Measurements from ENCODE around the gene SESTD1. TPM values are rescaled to one million over a fixed set of nuclear protein-coding genes. Genes with fewer than 3 reads are reported as not detected.
A peak's percentile ranks its signal among the peaks of the same experiment; 100 is the strongest.

SESTD1 gene
- total RNA-seq, 2 donors from 2014 or later, result 51.3 to 75.4 TPM

GRCh38 chr2:179129574-179130238, 134.9 kb downstream of the SESTD1 start:
- TF ChIP-seq, protein P1, sequence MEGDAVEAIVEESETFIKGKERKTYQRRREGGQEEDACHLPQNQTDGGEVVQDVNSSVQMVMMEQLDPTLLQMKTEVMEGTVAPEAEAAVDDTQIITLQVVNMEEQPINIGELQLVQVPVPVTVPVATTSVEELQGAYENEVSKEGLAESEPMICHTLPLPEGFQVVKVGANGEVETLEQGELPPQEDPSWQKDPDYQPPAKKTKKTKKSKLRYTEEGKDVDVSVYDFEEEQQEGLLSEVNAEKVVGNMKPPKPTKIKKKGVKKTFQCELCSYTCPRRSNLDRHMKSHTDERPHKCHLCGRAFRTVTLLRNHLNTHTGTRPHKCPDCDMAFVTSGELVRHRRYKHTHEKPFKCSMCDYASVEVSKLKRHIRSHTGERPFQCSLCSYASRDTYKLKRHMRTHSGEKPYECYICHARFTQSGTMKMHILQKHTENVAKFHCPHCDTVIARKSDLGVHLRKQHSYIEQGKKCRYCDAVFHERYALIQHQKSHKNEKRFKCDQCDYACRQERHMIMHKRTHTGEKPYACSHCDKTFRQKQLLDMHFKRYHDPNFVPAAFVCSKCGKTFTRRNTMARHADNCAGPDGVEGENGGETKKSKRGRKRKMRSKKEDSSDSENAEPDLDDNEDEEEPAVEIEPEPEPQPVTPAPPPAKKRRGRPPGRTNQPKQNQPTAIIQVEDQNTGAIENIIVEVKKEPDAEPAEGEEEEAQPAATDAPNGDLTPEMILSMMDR (conservative IDR thresholded peaks at IDR 0.05), result peak; percentile 82
- H3K27ac Mint-ChIP-seq, result no peak overlapping the region
- Histone ChIP-seq H3K4me3 (ENCODE audit: low read length) (no peak overlapping the region), H3K36me3 (ENCODE audit: control insufficient read depth, insufficient read depth, low read length) (peaks cover 5% of the 10 kb centered on the region), H3K27me3 (ENCODE audit: control insufficient read depth, insufficient read depth, low read length, poor library complexity, severe bottlenecking) (no peaks in the 10 kb centered on the region), H3K4me1 (ENCODE audit: control insufficient read depth, insufficient read depth, low read length) (no peaks in the 10 kb centered on the region), H3K9ac (ENCODE audit: extremely low read depth, low read length, poor library complexity, severe bottlenecking) (no peak overlapping the region), H3K27ac (ENCODE audit: low read depth, low read length) (no peak overlapping the region), H3K9me3 (ENCODE audit: control insufficient read depth, low read length) (no peaks in the 10 kb centered on the region)
- no peaks in the 10 kb centered on the region for H3K27me3 Mint-ChIP-seq (ENCODE audit: insufficient read depth)
- no peak overlapping the region for H3K4me3 Mint-ChIP-seq
- no peaks in the 10 kb centered on the region for H3K9me3 Mint-ChIP-seq
- no CpG with 5 or more reads among the region's 1 CpG for WGBS, 2 experiments (ENCODE audit: insufficient coverage in 1 of 2, insufficient read length in 1 of 2)
- H3K36me3 Mint-ChIP-seq (ENCODE audit: low read depth), result no peaks in the 10 kb centered on the region
- peaks cover 4% of the 10 kb centered on the region for H3K4me1 Mint-ChIP-seq
- DNase-seq, result no peak

GRCh38 chr2:179125404-179125803, 139.2 kb downstream of the SESTD1 start:
- no peak overlapping the region for H3K4me3 Mint-ChIP-seq
- H3K9ac ChIP-seq (ENCODE audit: extremely low read depth, low read length, poor library complexity, severe bottlenecking), result no peak overlapping the region
- H3K9me3 ChIP-seq (ENCODE audit: control insufficient read depth, low read length), result no peaks in the 10 kb centered on the region
- H3K36me3 ChIP-seq (ENCODE audit: control insufficient read depth, insufficient read depth, low read length), result peaks cover 8% of the 10 kb centered on the region
- H3K27me3 Mint-ChIP-seq (ENCODE audit: insufficient read depth), result no peaks in the 10 kb centered on the region
- no peak overlapping the region for H3K4me3 ChIP-seq (ENCODE audit: low read length)
- 72% methylated on average over 2 to 3 of the region's 3 CpGs for WGBS, 2 experiments (ENCODE audit: insufficient coverage in 1 of 2, insufficient read length in 1 of 2)
- no peak overlapping the region for H3K27ac Mint-ChIP-seq
- no peak for DNase-seq
- H3K4me1 Mint-ChIP-seq, result peaks cover 7% of the 10 kb centered on the region
- H3K4me1 ChIP-seq (ENCODE audit: control insufficient read depth, insufficient read depth, low read length), result peaks cover 9% of the 10 kb centered on the region
- H3K36me3 Mint-ChIP-seq (ENCODE audit: low read depth), result peaks cover 2% of the 10 kb centered on the region
- TF ChIP-seq, protein P1 (conservative IDR thresholded peaks at IDR 0.05), result no peak
- no peak overlapping the region for H3K27ac ChIP-seq (ENCODE audit: low read depth, low read length)
- no peaks in the 10 kb centered on the region for H3K9me3 Mint-ChIP-seq
- no peaks in the 10 kb centered on the region for H3K27me3 ChIP-seq (ENCODE audit: control insufficient read depth, insufficient read depth, low read length, poor library complexity, severe bottlenecking)

GRCh38 chr2:179124282-179124681, 140.3 kb downstream of the SESTD1 start:
- no peak overlapping the region for H3K27ac Mint-ChIP-seq
- Histone ChIP-seq H3K27me3 (ENCODE audit: control insufficient read depth, insufficient read depth, low read length, poor library complexity, severe bottlenecking) (no peaks in the 10 kb centered on the region), H3K9ac (ENCODE audit: extremely low read depth, low read length, poor library complexity, severe bottlenecking) (no peak overlapping the region), H3K36me3 (ENCODE audit: control insufficient read depth, insufficient read depth, low read length) (peaks cover 8% of the 10 kb centered on the region), H3K9me3 (ENCODE audit: control insufficient read depth, low read length) (no peaks in the 10 kb centered on the region), H3K27ac (ENCODE audit: low read depth, low read length) (no peak overlapping the region), H3K4me3 (ENCODE audit: low read length) (no peak overlapping the region), H3K4me1 (ENCODE audit: control insufficient read depth, insufficient read depth, low read length) (peaks cover 9% of the 10 kb centered on the region)
- H3K9me3 Mint-ChIP-seq, result no peaks in the 10 kb centered on the region
- 92 to 100% methylated on average over 1 to 3 of the region's 3 CpGs for WGBS, 2 experiments (ENCODE audit: insufficient coverage in 1 of 2, insufficient read length in 1 of 2)
- no peak overlapping the region for H3K4me3 Mint-ChIP-seq
- H3K4me1 Mint-ChIP-seq, result peaks cover 7% of the 10 kb centered on the region
- no peaks in the 10 kb centered on the region for H3K27me3 Mint-ChIP-seq (ENCODE audit: insufficient read depth)
- H3K36me3 Mint-ChIP-seq (ENCODE audit: low read depth), result peaks cover 2% of the 10 kb centered on the region
- TF ChIP-seq, protein P1 (conservative IDR thresholded peaks at IDR 0.05), result no peak
- no peak for DNase-seq

All from endodermal cell (in vitro differentiated cells).